Stromal cell of bone marrow (primary cell): Measurements from ENCODE around the gene ARHGAP27.
A peak's percentile ranks its signal among the peaks of the same experiment; 100 is the strongest.
"Not testable (repeated sequence)": the region's sequence is repeated elsewhere in the genome, so short reads cannot be mapped to it uniquely, and the experiment has no call there.

Source experiments
- DNase-seq: peaks from one replicate; pipeline ENCODE4 v3.0.0-alpha.2; 2012; ENCODE audit warnings: low read depth

Gene ARHGAP27

GRCh38 chr17:45361976-45362375, 70.7 kb downstream of the ARHGAP27 start:
- no peak for DNase-seq

- no peak for DNase-seq
Measured at GRCh38 chr17:45361451-45361850, 71.2 kb downstream of the ARHGAP27 start.

- DNase-seq: no peak
Measured at GRCh38 chr17:45357364-45357997, 75.2 kb downstream of the ARHGAP27 start.

GRCh38 chr17:45355087-45355486, 77.6 kb downstream of the ARHGAP27 start:
- no peak for DNase-seq

GRCh38 chr17:45353043-45353442, 79.6 kb downstream of the ARHGAP27 start:
- no peak for DNase-seq

- DNase-seq: no peak
Measured at GRCh38 chr17:45351831-45352230, 80.8 kb downstream of the ARHGAP27 start.

GRCh38 chr17:45347444-45347843, 85.2 kb downstream of the ARHGAP27 start:
- DNase-seq: no peak

GRCh38 chr17:45346216-45347015, 86.3 kb downstream of the ARHGAP27 start:
- no peak for DNase-seq

- peak; percentile 63 for DNase-seq
Measured at GRCh38 chr17:45345554-45346215, 87.0 kb downstream of the ARHGAP27 start.

GRCh38 chr17:45345246-45345553, 87.5 kb downstream of the ARHGAP27 start:
- no peak for DNase-seq

GRCh38 chr17:45343967-45344664, 88.6 kb downstream of the ARHGAP27 start:
- DNase-seq: not testable (repeated sequence)
